ENCODE data around the gene GTF2H2C.
"Not testable (repeated sequence)": the region's sequence is repeated elsewhere in the genome, so short reads cannot be mapped to it uniquely, and the experiment has no call there.

- not testable (repeated sequence) for TF ChIP-seq CTCF, POLR2A, POLR2AphosphoS5 (IDR thresholded peaks at IDR 0.05)
Observed at GRCh38 chr5:69544602-69545001, 15.4 kb upstream of the GTF2H2C start.

All from transverse colon (tissue), 4 donors.